AG09319 (cell line): ENCODE results near the gene CFAP45.
"Not testable (repeated sequence)": the region's sequence is repeated elsewhere in the genome, so short reads cannot be mapped to it uniquely, and the experiment has no call there.

ENCODE experiments used
- DNase-seq: peaks from one replicate; pipeline ENCODE4 v3.0.0-alpha.2; 2010; ENCODE audit warnings: low read depth; ENCODE audit errors: extremely low read depth
- TF ChIP-seq, protein P1 (sequence below): IDR thresholded peaks from 2 replicates; pipeline ENCODE4 v1.5.1; 2011; ENCODE audit warnings: low read depth, mild to moderate bottlenecking, inconsistent platforms, low read length, moderate library complexity

CFAP45 gene

DNA sequence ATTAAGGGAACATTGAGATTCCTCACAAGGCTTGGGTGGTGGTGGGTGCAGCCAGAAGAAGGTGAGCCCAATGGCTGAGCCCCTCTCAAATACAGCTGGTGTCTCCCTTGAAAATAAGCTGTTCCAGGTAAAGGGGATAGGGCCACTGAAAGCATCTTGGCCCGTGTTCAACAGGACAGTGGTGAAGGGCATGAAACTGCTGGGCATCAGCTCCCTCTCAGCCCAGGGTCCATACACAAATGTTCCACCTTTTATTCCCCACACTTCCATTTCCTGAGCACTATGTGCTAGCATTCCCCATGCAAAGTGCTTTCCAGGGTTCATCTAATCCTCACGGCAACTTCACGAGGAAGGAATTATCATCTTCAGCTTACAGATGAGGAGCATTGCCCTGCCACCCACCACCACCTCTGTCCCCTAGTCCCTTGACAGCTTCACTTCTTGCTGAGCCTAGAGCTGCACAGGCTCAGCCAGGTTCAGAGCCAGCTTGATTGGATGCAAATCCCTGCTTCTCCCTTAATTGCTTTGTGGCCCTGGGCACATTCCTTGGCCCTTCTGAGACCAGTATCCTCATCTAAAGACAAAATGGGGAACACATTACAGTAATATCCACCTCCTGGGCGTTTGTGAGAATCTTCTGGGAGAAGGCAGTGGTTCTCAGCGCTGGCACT lies 15.7 kb upstream of the CFAP45 start:
- DNase-seq: no peak
- TF ChIP-seq, protein P1, sequence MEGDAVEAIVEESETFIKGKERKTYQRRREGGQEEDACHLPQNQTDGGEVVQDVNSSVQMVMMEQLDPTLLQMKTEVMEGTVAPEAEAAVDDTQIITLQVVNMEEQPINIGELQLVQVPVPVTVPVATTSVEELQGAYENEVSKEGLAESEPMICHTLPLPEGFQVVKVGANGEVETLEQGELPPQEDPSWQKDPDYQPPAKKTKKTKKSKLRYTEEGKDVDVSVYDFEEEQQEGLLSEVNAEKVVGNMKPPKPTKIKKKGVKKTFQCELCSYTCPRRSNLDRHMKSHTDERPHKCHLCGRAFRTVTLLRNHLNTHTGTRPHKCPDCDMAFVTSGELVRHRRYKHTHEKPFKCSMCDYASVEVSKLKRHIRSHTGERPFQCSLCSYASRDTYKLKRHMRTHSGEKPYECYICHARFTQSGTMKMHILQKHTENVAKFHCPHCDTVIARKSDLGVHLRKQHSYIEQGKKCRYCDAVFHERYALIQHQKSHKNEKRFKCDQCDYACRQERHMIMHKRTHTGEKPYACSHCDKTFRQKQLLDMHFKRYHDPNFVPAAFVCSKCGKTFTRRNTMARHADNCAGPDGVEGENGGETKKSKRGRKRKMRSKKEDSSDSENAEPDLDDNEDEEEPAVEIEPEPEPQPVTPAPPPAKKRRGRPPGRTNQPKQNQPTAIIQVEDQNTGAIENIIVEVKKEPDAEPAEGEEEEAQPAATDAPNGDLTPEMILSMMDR: no peak

DNA sequence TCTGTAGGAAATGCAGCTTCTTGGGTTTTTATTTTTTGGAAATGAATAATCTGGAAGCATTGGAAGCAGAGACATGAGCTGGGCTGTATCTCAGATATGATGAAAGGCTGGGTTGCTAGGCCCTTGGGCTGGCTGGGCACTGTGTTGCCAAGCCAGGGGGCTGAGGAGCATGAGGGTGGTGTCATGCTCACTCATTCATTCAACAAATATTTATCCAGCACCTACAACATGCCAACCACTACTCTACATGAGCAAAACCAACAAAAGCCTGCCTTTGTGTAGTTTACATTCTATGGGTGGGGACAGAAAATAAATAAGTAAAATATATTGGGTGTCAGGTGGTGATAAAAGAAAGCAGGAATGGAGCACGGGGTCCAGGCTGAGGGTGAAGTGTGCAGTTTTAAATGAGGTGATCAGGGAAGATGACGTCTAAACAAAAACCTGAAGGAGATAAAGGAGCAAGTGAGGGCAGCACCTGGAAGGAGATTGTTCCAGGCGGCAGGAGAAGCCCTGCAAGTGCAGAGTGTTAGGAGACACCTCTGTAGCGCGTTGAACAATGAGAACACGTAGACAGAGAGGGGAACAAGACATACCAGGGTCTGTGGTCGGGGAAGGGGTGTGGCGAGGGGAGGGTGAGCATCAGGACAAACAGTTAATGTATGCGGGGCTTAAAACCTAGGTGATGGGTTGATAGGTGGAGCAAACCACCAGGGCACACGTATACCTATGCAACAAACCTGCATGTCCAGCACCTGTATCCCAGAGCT lies 14.5 kb upstream of the CFAP45 start:
- TF ChIP-seq, protein P1: no peak
- no peak for DNase-seq

- DNase-seq: no peak
- TF ChIP-seq, protein P1: no peak
These were observed 13.7 kb upstream of the CFAP45 start for GRCh38 chr1:159913451-159914192.

- DNase-seq: no peak
These were observed 11.5 kb upstream of the CFAP45 start for GRCh38 chr1:159911326-159912070.

GRCh38 chr1:159908031-159908940 lies 8.3 kb upstream of the CFAP45 start:
- no peak for DNase-seq
- TF ChIP-seq, protein P1: no peak

More at GRCh38 chr1:159911326-159912070, 11.5 kb upstream of the CFAP45 start:
- TF ChIP-seq, protein P1: no peak

DNA sequence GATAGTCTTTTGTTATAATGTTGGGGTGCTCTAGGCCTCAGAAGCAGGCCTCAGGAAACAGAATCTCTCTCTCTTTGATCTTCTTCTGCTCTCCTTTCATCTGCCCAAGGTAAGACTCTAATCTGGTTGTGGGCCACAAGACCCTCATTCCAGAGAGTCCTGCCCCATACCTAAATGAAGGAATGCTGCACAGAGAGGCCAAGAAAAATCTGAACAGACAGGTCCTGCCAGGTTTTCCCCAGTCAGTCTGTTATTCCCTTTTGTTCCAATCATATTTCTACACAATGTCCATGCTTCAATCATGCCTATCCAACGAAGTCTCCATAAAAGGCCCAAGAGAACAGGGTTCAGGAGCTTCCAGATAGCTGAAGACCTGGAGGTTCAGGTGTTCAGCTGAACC lies 7.0 kb upstream of the CFAP45 start:
- TF ChIP-seq, protein P1: no peak
- DNase-seq: no peak

GRCh38 chr1:159904036-159904435 lies 4.1 kb upstream of the CFAP45 start:
- DNase-seq: not testable (repeated sequence)
